Lower leg skin (tissue), 3 donors: Measurements from ENCODE around the gene ARHGEF16.

Experiments
- CTCF ChIP-seq, 3 donors: fragments of 450-650 bp; IDR thresholded peaks; one replicate each; pipeline ENCODE4 v1.5.1; 2016; ENCODE audit warnings: antibody characterized with exemption in 3 of 3, mild to moderate bottlenecking in 3 of 3, moderate library complexity in 2 of 3
- POLR2A ChIP-seq, 2 donors: fragments of 450-650 bp; IDR thresholded peaks; one replicate each; pipeline ENCODE4 v1.6.1; 2016 to 2017; ENCODE audit warnings: antibody characterized with exemption in 2 of 2, mild to moderate bottlenecking in 1 of 2, moderate library complexity in 1 of 2

GRCh38 chr1:3430406-3430805, 24.1 kb upstream of the ARHGEF16 start:
- no peak for TF ChIP-seq CTCF (IDR thresholded peaks at IDR 0.05)
- TF ChIP-seq POLR2A (IDR thresholded peaks at IDR 0.05) = no peak
